IPS-20b (cell line): ENCODE results near the gene CD244.
"Not testable (repeated sequence)": the region's sequence is repeated elsewhere in the genome, so short reads cannot be mapped to it uniquely, and the experiment has no call there.

ENCODE experiments used
- H3K27ac ChIP-seq: one replicate; pipeline ENCODE4 v1.5.1; 2013; ENCODE audit warnings: low read length
- H3K27me3 ChIP-seq: 2 replicates; pipeline ENCODE4 v1.6.1; 2013; ENCODE audit warnings: mild to moderate bottlenecking, low read length, inconsistent platforms; ENCODE audit not compliant: insufficient read depth
- H3K36me3 ChIP-seq: 2 replicates; pipeline ENCODE4 v1.6.1; 2013; ENCODE audit warnings: low read depth, mild to moderate bottlenecking, inconsistent platforms, low read length, moderate library complexity; ENCODE audit not compliant: insufficient read depth
- H3K4me1 ChIP-seq: 2 replicates; pipeline ENCODE4 v1.6.1; 2013; ENCODE audit warnings: mild to moderate bottlenecking, control low read depth, inconsistent platforms, low read length, moderate library complexity; ENCODE audit not compliant: insufficient read depth
- H3K4me3 ChIP-seq: 2 replicates; pipeline ENCODE4 v1.5.1; 2013; ENCODE audit warnings: mild to moderate bottlenecking, low read length, inconsistent platforms
- H3K9ac ChIP-seq: 2 replicates; pipeline ENCODE4 v1.6.1; 2013; ENCODE audit warnings: low read depth, mild to moderate bottlenecking, inconsistent platforms, low read length, moderate library complexity
- H3K9me3 ChIP-seq: 2 replicates; pipeline ENCODE4 v1.6.1; 2013; ENCODE audit warnings: mild to moderate bottlenecking, low read depth, low read length, inconsistent platforms; ENCODE audit not compliant: insufficient read depth

CD244 gene

DNA sequence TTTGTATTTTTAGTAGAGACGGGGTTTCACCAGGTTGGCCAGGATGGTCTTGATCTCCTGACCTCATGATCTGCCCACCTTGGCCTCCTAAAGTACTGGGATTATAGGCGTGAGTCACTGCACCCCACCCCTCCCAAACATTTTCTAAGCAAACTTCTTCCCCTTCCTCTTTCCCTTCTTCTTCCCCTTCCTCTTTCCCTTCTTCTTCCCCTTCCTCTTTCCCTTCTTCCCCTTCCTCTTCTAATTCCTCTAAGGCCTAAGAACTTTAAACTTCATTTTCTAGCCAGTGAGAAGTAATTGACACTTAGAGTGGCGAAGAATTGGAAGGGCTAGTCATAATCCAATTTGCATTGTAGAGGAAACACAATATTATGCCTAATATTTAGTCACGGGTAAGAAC is 12.9 kb upstream of the CD244 start:
- H3K9ac ChIP-seq, H3K27me3 ChIP-seq: not testable (repeated sequence)

GRCh38 chr1:160874935-160875334 is 12.2 kb upstream of the CD244 start:
- H3K27ac ChIP-seq, result no peak overlapping the region
- no peaks in the 10 kb centered on the region for H3K36me3 ChIP-seq
- H3K9ac ChIP-seq, result no peak overlapping the region
- no peaks in the 10 kb centered on the region for H3K27me3 ChIP-seq
- no peak overlapping the region for H3K4me3 ChIP-seq
- no peaks in the 10 kb centered on the region for H3K4me1 ChIP-seq
- no peaks in the 10 kb centered on the region for H3K9me3 ChIP-seq

More for the DNA sequence above, 12.9 kb upstream of the CD244 start:
- not testable (repeated sequence) for H3K27ac ChIP-seq, H3K36me3 ChIP-seq, H3K9me3 ChIP-seq, H3K4me3 ChIP-seq, H3K4me1 ChIP-seq

DNA sequence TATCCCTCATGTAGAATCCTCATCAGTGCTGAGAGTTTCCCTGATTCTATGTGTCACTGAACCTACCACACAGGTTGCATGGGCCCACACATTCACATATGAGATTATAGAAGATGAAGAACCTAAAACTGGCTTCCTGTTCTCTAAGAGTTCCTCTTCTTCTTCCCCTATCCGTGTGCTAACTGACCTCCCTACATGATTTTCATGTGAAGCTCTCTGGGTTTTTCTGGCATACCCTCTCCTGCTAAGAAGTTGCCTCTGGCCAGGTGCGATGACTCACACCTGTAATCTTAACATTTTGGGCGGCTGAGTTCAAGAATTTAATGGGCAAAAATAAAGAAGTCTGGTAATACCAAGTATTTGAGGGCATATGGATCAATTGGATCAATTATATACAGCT is 5.5 kb upstream of the CD244 start:
- Histone ChIP-seq H3K27ac (no peak overlapping the region), H3K36me3 (no peaks in the 10 kb centered on the region), H3K27me3 (no peaks in the 10 kb centered on the region), H3K4me1 (no peaks in the 10 kb centered on the region), H3K4me3 (no peak overlapping the region), H3K9ac (no peak overlapping the region), H3K9me3 (no peaks in the 10 kb centered on the region)

- H3K36me3 ChIP-seq, H3K27me3 ChIP-seq, H3K4me1 ChIP-seq, H3K27ac ChIP-seq, H3K9me3 ChIP-seq, H3K9ac ChIP-seq, H3K4me3 ChIP-seq: not testable (repeated sequence)
These were observed 5.0 kb upstream of the CD244 start for GRCh38 chr1:160867651-160868050.

DNA sequence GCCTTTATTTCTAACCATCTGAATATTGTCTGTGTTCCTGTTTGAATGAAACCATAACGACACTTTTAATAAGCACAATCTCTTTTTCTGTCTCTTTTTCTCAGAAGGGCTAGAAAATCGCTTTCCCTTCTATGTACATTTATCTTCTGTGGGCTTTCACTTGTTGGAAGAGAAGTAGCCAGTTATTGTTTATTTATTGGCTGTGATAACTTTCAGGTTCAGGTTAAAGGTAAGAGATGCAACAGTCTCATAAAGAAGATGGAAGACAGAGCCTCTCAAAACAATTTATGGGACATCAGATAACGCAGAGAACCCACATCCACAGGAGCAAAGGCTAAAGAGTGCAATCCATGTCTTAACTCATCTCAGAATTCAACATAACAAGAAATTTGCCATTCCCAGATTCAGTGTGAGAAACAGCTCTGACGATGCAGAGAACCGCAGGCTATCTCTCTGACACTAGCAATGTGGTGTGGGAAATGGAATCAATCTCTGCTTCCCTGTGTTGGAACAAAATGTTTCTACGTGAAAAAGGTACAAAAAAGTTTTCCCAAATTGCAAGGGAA is 4.1 kb upstream of the CD244 start:
- Histone ChIP-seq H3K4me3 (no peak overlapping the region), H3K9ac (no peak overlapping the region), H3K9me3 (no peaks in the 10 kb centered on the region), H3K27ac (no peak overlapping the region), H3K27me3 (no peaks in the 10 kb centered on the region), H3K36me3 (no peaks in the 10 kb centered on the region), H3K4me1 (no peaks in the 10 kb centered on the region)

GRCh38 chr1:160866001-160866694 is 3.5 kb upstream of the CD244 start:
- H3K9ac ChIP-seq, result no peak overlapping the region
- H3K4me1 ChIP-seq, result no peaks in the 10 kb centered on the region
- H3K4me3 ChIP-seq, result no peak overlapping the region
- no peaks in the 10 kb centered on the region for H3K27me3 ChIP-seq
- H3K36me3 ChIP-seq, result no peaks in the 10 kb centered on the region
- no peaks in the 10 kb centered on the region for H3K9me3 ChIP-seq
- H3K27ac ChIP-seq, result no peak overlapping the region

DNA sequence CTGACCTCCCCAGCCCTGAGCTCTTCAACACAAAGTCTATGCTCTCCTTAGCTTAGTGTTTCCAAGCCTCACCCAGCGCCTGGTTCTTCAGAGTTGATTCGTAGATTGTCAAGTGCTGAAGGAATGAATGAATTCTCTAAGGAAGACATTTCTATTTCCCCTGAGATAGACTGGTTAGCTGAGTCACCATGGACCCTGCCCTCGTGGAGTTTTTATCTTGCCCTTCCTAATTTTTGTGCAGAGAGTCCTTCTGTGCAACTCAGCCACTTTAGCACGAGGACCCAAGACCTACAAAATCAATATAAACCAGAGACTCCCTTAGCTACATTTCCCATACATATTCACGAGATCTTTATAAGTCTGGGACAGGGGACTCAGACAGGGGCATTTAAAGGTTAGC is 2.6 kb upstream of the CD244 start:
- H3K9ac ChIP-seq, result no peak overlapping the region
- H3K4me3 ChIP-seq, result no peak overlapping the region
- no peaks in the 10 kb centered on the region for H3K27me3 ChIP-seq
- no peaks in the 10 kb centered on the region for H3K36me3 ChIP-seq
- H3K27ac ChIP-seq, result no peak overlapping the region
- no peaks in the 10 kb centered on the region for H3K9me3 ChIP-seq
- H3K4me1 ChIP-seq, result no peaks in the 10 kb centered on the region

DNA sequence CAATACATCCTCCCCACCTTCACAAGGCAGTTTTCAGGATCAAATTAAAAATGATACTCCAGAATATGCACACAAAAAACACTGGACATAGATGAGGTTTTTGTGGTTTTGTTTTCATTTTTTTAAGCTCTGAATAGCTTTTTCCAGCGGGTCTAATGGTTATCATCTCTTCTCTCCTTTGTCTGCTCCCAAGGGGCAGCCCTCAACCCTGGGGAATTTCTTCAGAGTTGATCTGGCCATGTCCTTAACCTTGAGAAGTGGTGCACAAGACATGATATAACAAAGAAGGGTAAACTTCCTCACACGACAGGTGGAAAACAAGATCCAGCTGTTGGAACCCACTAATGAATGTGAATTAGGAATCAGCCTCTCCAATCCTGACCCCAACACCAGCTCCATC is 1.5 kb upstream of the CD244 start:
- Histone ChIP-seq H3K27ac (no peak overlapping the region), H3K9ac (no peak overlapping the region), H3K9me3 (no peaks in the 10 kb centered on the region), H3K36me3 (no peaks in the 10 kb centered on the region), H3K27me3 (no peaks in the 10 kb centered on the region), H3K4me1 (no peaks in the 10 kb centered on the region), H3K4me3 (no peak overlapping the region)

DNA sequence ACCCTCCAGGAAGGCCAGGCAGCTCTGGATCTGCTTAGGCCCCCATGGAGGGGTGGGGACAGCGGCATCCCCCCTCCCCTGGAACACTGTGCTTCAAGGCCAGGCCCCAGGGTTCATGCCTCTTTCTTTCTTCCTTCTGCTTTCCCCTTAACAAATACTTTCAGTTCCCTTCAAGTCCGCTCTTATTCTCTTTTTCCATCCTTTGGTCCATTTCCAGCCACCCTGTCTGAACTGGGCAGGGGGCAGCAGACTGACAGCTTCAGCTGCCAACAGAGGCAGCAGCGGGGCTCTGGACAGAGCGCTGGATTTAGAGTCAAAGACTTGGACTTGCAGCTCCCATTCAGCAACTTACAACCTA is 1.1 kb upstream of the CD244 start:
- Histone ChIP-seq H3K27ac (no peak overlapping the region), H3K4me3 (no peak overlapping the region), H3K27me3 (no peaks in the 10 kb centered on the region), H3K9ac (no peak overlapping the region), H3K9me3 (no peaks in the 10 kb centered on the region), H3K36me3 (no peaks in the 10 kb centered on the region), H3K4me1 (no peaks in the 10 kb centered on the region)

DNA sequence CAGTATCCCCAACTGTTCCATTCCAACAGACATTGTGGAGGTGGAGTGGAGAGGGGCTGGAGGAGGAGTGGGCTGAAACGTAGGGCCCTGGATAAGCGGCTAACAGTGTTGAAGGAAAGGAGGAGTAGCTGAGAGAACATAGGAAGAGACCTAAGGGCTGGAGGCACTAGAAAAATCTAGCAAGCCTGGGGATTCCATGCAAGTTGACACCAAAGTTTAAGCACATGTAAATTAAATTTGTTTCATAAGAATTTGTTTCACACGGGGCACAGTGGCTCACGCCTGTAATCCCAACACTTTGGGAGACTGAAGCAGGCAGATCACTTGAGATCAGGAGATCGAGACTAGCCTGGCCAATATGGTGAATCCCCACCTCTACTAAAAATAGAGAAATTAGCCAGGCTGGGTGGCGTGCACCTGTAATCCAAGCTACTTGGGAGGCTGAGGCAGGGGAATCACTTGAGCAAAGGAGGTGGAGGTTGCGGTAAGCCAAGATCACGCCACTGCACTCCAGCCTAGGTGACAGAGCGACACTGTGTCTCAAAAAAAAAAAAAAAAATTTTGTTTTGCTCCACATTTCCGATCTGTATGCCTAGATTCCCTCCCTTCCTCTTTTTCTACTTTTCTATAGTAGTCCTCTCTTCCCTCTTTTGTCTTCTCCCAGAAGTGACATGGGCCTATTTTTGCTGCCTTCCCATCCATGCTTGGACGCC is 530 bp upstream of the CD244 start:
- no peak overlapping the region for H3K9ac ChIP-seq
- H3K27me3 ChIP-seq, result no peaks in the 10 kb centered on the region
- no peaks in the 10 kb centered on the region for H3K4me1 ChIP-seq
- no peaks in the 10 kb centered on the region for H3K9me3 ChIP-seq
- H3K27ac ChIP-seq, result no peak overlapping the region
- no peak overlapping the region for H3K4me3 ChIP-seq
- no peaks in the 10 kb centered on the region for H3K36me3 ChIP-seq

GRCh38 chr1:160860840-160861505 is 1.7 kb downstream of the CD244 start:
- Histone ChIP-seq H3K4me1 (no peaks in the 10 kb centered on the region), H3K9me3 (no peaks in the 10 kb centered on the region), H3K36me3 (no peaks in the 10 kb centered on the region), H3K27ac (no peak overlapping the region), H3K4me3 (no peak overlapping the region), H3K27me3 (no peaks in the 10 kb centered on the region), H3K9ac (no peak overlapping the region)

DNA sequence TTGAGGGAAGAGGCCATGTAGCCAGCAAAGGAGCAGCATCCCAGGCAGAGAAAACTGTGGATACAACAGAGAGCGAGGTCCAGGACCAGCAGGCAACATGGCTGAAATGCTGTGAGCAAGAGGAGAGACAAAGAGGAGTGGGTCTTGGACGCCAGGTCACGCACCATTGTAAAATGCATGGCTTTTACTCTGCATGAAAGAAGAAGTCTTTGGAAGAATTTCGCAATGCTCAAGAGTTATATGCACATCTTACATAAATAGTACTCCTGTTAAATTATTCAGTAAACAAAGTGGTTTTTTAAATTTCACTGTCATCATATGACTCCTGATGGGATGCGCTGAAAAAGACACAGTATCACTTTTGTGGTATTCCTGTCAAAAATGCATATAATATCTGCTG is 3.5 kb downstream of the CD244 start:
- Histone ChIP-seq H3K4me1 (no peaks in the 10 kb centered on the region), H3K9ac (no peak overlapping the region), H3K9me3 (no peaks in the 10 kb centered on the region), H3K27me3 (no peaks in the 10 kb centered on the region), H3K36me3 (no peaks in the 10 kb centered on the region), H3K4me3 (no peak overlapping the region), H3K27ac (no peak overlapping the region)
